ENCODE data around the gene NEK5. TPM values are rescaled to one million over a fixed set of nuclear protein-coding genes. Genes with fewer than 3 reads are reported as not detected.

Gene NEK5
- total and polyA plus RNA-seq, 2 of the 8 experiments (the other 6 are each of a cell fraction or from before 2014, with no cell fraction given): 0.12 to 0.35 TPM

GRCh38 chr13:52091473-52091872 lies 37.4 kb downstream of the NEK5 start:
- no peaks in the 10 kb centered on the region for H3K36me3 ChIP-seq (ENCODE audit: control insufficient read depth in 2 of 4, insufficient read depth in 4 of 4, low read length in 3 of 4)
- no peak overlapping the region for H3K4ac ChIP-seq (replicated peaks; ENCODE audit: insufficient read length, low read depth, low read length)
- CTCF ChIA-PET (ENCODE audit: partially characterized antibody): interaction anchor here (0.6 to 0.7 kb wide), 4 partner anchors 9 to 261 kb away, joined by 3 to 5 read pairs (median 3); no protein-coding TSS in a partner anchor
- FAIRE-seq (no peak), DNase-seq (ENCODE audit: low read depth in 1 of 2, low spot score in 2 of 2) (no peak)
- peaks cover 0 to 1% (median 0%) of the 10 kb centered on the region in 4 experiments; a peak in 1 of 7 replicates for H3K27me3 ChIP-seq (replicated peaks in 1 of 4; ENCODE audit: control insufficient read depth in 3 of 4, extremely low read depth in 1 of 4, insufficient read depth in 3 of 4, low read length in 3 of 4)
- no peak overlapping the region for H2BK120ac ChIP-seq (replicated peaks; ENCODE audit: low read depth, low read length)
- no peak overlapping the region for H4K8ac ChIP-seq (ENCODE audit: extremely low read depth, insufficient read depth, low read length)
- no peak overlapping the region for H3K18ac ChIP-seq (ENCODE audit: extremely low read depth, low read length)
- H3K27ac ChIP-seq (ENCODE audit: low read depth, low read length): no peak overlapping the region
- no peak overlapping the region for H2BK15ac ChIP-seq (ENCODE audit: low read length)
- no peaks in the 10 kb centered on the region for H3K23me2 ChIP-seq (ENCODE audit: low read depth, low read length)
- H4K5ac ChIP-seq (ENCODE audit: insufficient read length, low read depth, low read length): no peak overlapping the region
- no peaks in the 10 kb centered on the region for H3K79me1 ChIP-seq (ENCODE audit: low read depth, low read length)
- no peaks in the 10 kb centered on the region for H3K79me2 ChIP-seq (ENCODE audit: control insufficient read depth in 1 of 2, insufficient read depth in 2 of 2, low read length in 2 of 2)
- no peak overlapping the region for H3K14ac ChIP-seq (ENCODE audit: insufficient read length)
- no peak overlapping the region for H2BK5ac ChIP-seq (ENCODE audit: low read depth, low read length)
- H3K4me2 ChIP-seq (ENCODE audit: insufficient read depth in 1 of 2, low read depth in 2 of 2, low read length in 2 of 2): no peak overlapping the region
- H4K91ac ChIP-seq (replicated peaks; ENCODE audit: insufficient read length, low read length): no peak overlapping the region
- H3K4me3 ChIP-seq (ENCODE audit: extremely low read depth in 1 of 4, insufficient read depth in 2 of 4, low read depth in 3 of 4, low read length in 4 of 4): no peak overlapping the region
- no peaks in the 10 kb centered on the region for H4K20me1 ChIP-seq (replicated peaks in 1 of 2; ENCODE audit: control insufficient read depth in 1 of 2, insufficient read depth in 2 of 2, low read length in 2 of 2)
- H2BK20ac ChIP-seq (ENCODE audit: low read length): no peak overlapping the region
- 89% methylated on average over 2 of the region's 2 CpGs; no CpG with 5 or more reads in 1 of the 2 experiments for WGBS, 2 experiments (ENCODE audit: extremely low coverage in 1 of 2, insufficient coverage in 1 of 2, insufficient read length in 1 of 2, insufficient replicate concordance in 2 of 2, low coverage in 1 of 2, low lambda C conversion rate in 2 of 2, missing lambda C conversion rate in 1 of 2)
- H3K56ac ChIP-seq (replicated peaks; ENCODE audit: insufficient read length, low read depth, low read length): no peak overlapping the region
- no peak overlapping the region for H3K9ac ChIP-seq (replicated peaks in 1 of 4; ENCODE audit: extremely low read depth in 1 of 4, low read depth in 3 of 4, low read length in 3 of 4)
- H3K23ac ChIP-seq (ENCODE audit: insufficient read length): no peak overlapping the region
- no peak overlapping the region for H2AFZ ChIP-seq (ENCODE audit: low read length)
- H3K4me1 ChIP-seq (replicated peaks in 1 of 4; ENCODE audit: control insufficient read depth in 3 of 4, insufficient read depth in 4 of 4, low read length in 3 of 4): no peaks in the 10 kb centered on the region
- H3K9me3 ChIP-seq (ENCODE audit: insufficient read depth in 2 of 2, low read depth in 1 of 2, low read length in 1 of 2): 0 out of 4 replicates have a peak, but pooled peaks cover 0 to 2% of the 10 kb centered on the region in 2 experiments
- no peak overlapping the region for H2AK5ac ChIP-seq (ENCODE audit: low read depth, low read length)
- no peak overlapping the region for H2BK12ac ChIP-seq (ENCODE audit: low read depth, low read length)
- POLR2A ChIA-PET (ENCODE audit: partially characterized antibody): no interaction called here
- no peak for TF ChIP-seq HDAC2 (IDR thresholded peaks at IDR 0.05; ENCODE audit: borderline replicate concordance in 1 of 2, low read depth in 2 of 2, low read length in 2 of 2)
- TF ChIP-seq TAF7 (optimal IDR thresholded peaks at IDR 0.05; ENCODE audit: borderline replicate concordance, low read depth, low read length): no peak
- no peak for TF ChIP-seq CTCF (IDR thresholded peaks at IDR 0.05; ENCODE audit: control extremely low read depth in 1 of 3, insufficient read depth in 1 of 3, low read depth in 1 of 3, low read length in 3 of 3)

Data from H1 (cell line).